ENCODE data around the gene TLR8.

DNA sequence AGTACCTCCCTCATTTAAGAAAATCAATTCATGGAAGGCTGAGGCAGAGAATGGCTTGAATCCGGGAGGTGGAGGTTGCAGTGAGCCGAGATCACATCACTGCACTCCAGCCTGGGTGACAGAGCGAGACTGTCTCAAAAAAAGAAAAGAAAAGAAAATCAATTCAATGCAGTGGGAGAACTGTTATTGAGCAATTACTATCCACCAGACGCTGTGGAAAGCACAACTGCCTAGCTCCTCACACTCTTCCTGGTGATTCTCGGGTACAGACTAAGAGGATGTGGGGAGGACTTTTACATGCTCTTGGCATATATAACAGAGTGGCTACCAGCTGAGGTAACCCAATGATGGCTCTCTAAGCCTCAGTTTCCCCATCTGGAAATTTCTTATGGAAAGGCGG, 65.8 kb downstream of the TLR8 start:
- TF ChIP-seq, protein P1, sequence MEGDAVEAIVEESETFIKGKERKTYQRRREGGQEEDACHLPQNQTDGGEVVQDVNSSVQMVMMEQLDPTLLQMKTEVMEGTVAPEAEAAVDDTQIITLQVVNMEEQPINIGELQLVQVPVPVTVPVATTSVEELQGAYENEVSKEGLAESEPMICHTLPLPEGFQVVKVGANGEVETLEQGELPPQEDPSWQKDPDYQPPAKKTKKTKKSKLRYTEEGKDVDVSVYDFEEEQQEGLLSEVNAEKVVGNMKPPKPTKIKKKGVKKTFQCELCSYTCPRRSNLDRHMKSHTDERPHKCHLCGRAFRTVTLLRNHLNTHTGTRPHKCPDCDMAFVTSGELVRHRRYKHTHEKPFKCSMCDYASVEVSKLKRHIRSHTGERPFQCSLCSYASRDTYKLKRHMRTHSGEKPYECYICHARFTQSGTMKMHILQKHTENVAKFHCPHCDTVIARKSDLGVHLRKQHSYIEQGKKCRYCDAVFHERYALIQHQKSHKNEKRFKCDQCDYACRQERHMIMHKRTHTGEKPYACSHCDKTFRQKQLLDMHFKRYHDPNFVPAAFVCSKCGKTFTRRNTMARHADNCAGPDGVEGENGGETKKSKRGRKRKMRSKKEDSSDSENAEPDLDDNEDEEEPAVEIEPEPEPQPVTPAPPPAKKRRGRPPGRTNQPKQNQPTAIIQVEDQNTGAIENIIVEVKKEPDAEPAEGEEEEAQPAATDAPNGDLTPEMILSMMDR (IDR thresholded peaks at IDR 0.05; ENCODE audit: insufficient read depth, low read depth, low read length) = no peak
- TF ChIP-seq EZH2 (IDR thresholded peaks at IDR 0.05; ENCODE audit: insufficient read depth, low read length) = no peak

All from astrocyte (in vitro differentiated cells and primary cell).